WI38 (cell line): ENCODE data around the gene CTNND2.

Source experiments
- H3K4me3 ChIP-seq: 2 replicates; pipeline ENCODE4 v1.5.1; 2011; ENCODE audit warnings: low read depth, mild to moderate bottlenecking, control low read depth, low read length
- CTCF ChIP-seq: IDR thresholded peaks from 2 replicates; pipeline ENCODE4 v1.5.1; 2012; ENCODE audit warnings: low read depth, mild to moderate bottlenecking, control low read depth, low read length

The CTNND2 gene

GRCh38 chr5:11547140-11547539 is 357.1 kb downstream of the CTNND2 start:
- no peak overlapping the region for H3K4me3 ChIP-seq
- no peak for TF ChIP-seq CTCF

GRCh38 chr5:11540112-11540511 is 364.1 kb downstream of the CTNND2 start:
- no peak for TF ChIP-seq CTCF
- H3K4me3 ChIP-seq = no peak overlapping the region

GRCh38 chr5:11531811-11532555 is 372.3 kb downstream of the CTNND2 start:
- no peak overlapping the region for H3K4me3 ChIP-seq
- no peak for TF ChIP-seq CTCF

GRCh38 chr5:11528720-11529119 is 375.5 kb downstream of the CTNND2 start:
- no peak for TF ChIP-seq CTCF

GRCh38 chr5:11527652-11528349 is 376.4 kb downstream of the CTNND2 start:
- TF ChIP-seq CTCF = no peak
- no peak overlapping the region for H3K4me3 ChIP-seq

More at GRCh38 chr5:11528720-11529119, 375.5 kb downstream of the CTNND2 start:
- H3K4me3 ChIP-seq = no peak overlapping the region

- no peak overlapping the region for H3K4me3 ChIP-seq
- TF ChIP-seq CTCF = no peak
Measured at GRCh38 chr5:11525020-11525419, 379.2 kb downstream of the CTNND2 start.

- TF ChIP-seq CTCF = no peak
- H3K4me3 ChIP-seq = no peak overlapping the region
Measured at GRCh38 chr5:11524188-11524587, 380.1 kb downstream of the CTNND2 start.
